H1 (cell line): ENCODE data around the gene FADS6. TPM values are rescaled to one million over a fixed set of nuclear protein-coding genes. Genes with fewer than 3 reads are reported as not detected.

Experiments
- CTCF ChIA-PET: fragments of 300-600 bp; sonication (Branson Sonifier 250); formaldehyde crosslinking; loops from one replicate; lab custom pipeline; 2021; ENCODE audit not compliant: partially characterized antibody; lab: Charles Lee
- POLR2A ChIA-PET: fragments of 300-600 bp; sonication (Branson Sonifier 250); formaldehyde crosslinking; loops from one replicate; lab custom pipeline; 2021; ENCODE audit warnings: inconsistent platforms; ENCODE audit not compliant: partially characterized antibody; lab: Charles Lee
- DNase-seq, 2 experiments: peaks; one replicate each; pipeline versions ENCODE4 v3.0.0 to v3.0.0-alpha.2; 2010 to 2022; ENCODE audit warnings: low spot score in 2 of 2, low read depth in 1 of 2, mixed read lengths in 1 of 2
- FAIRE-seq: peaks from 2 replicates; lab custom pipeline; 2011; peaks lifted over from hg19 to GRCh38; lab: Jason Lieb, UNC
- H2AFZ ChIP-seq: 2 replicates; pipeline ENCODE4 v1.8.1; 2012; ENCODE audit warnings: low read length, inconsistent platforms
- H2AK5ac ChIP-seq: 2 replicates; pipeline ENCODE4 v1.6.1; 2013; ENCODE audit warnings: low read depth, low read length
- H2BK120ac ChIP-seq: replicated peaks from 2 replicates; pipeline ENCODE3; 2013; ENCODE audit warnings: low read depth, low read length, inconsistent platforms
- H2BK12ac ChIP-seq: 2 replicates; pipeline ENCODE4 v1.6.1; 2013; ENCODE audit warnings: low read depth, low read length
- H2BK15ac ChIP-seq: 2 replicates; pipeline ENCODE4 v1.6.1; 2013; ENCODE audit warnings: low read length
- H2BK20ac ChIP-seq: 2 replicates; pipeline ENCODE4 v1.6.1; 2013; ENCODE audit warnings: low read length
- H2BK5ac ChIP-seq: 2 replicates; pipeline ENCODE4 v1.6.1; 2013; ENCODE audit warnings: low read depth, low read length
- H3K14ac ChIP-seq: 2 replicates; pipeline ENCODE4 v1.6.1; 2013; ENCODE audit warnings: inconsistent platforms; ENCODE audit not compliant: insufficient read length
- H3K18ac ChIP-seq: 2 replicates; pipeline ENCODE4 v1.6.1; 2013; ENCODE audit warnings: low read length; ENCODE audit errors: extremely low read depth
- H3K23ac ChIP-seq: 2 replicates; pipeline ENCODE4 v1.6.1; 2013; ENCODE audit warnings: inconsistent platforms; ENCODE audit not compliant: insufficient read length
- H3K23me2 ChIP-seq: 2 replicates; pipeline ENCODE4 v1.6.1; 2013; ENCODE audit warnings: low read depth, low read length
- H3K27ac ChIP-seq: 2 replicates; pipeline ENCODE4 v1.6.1; 2011; ENCODE audit warnings: low read depth, low read length, inconsistent platforms
- H3K27me3 ChIP-seq, 4 experiments: replicated peaks in 1 of 4; 1 replicate in 1 of 4; 2 replicates in 3 of 4; pipeline versions ENCODE4 v1.6.1 to v1.8.1; 2011 to 2013; ENCODE audit warnings: low read length in 3 of 4, mild to moderate bottlenecking in 3 of 4, inconsistent platforms in 2 of 4, mixed read lengths in 2 of 4, moderate library complexity in 1 of 4; ENCODE audit not compliant: control insufficient read depth in 3 of 4, insufficient read depth in 3 of 4; ENCODE audit errors: extremely low read depth in 1 of 4
- H3K36me3 ChIP-seq, 4 experiments: 2 replicates each; pipeline versions ENCODE4 v1.6.1 to v1.8.1; 2011 to 2013; ENCODE audit warnings: mild to moderate bottlenecking in 4 of 4, low read length in 3 of 4, moderate library complexity in 2 of 4, control low read depth in 1 of 4, inconsistent platforms in 1 of 4; ENCODE audit not compliant: insufficient read depth in 4 of 4, control insufficient read depth in 2 of 4
- H3K4ac ChIP-seq: replicated peaks from 2 replicates; pipeline ENCODE3; 2013; ENCODE audit warnings: low read length, low read depth, mixed read lengths, inconsistent platforms; ENCODE audit not compliant: insufficient read length
- H3K4me1 ChIP-seq, 4 experiments: replicated peaks in 1 of 4; 1 replicate in 1 of 4; 2 replicates in 3 of 4; pipeline versions ENCODE4 v1.6.1 to v1.8.1; 2011 to 2013; ENCODE audit warnings: low read length in 3 of 4, inconsistent platforms in 2 of 4, mixed read lengths in 1 of 4; ENCODE audit not compliant: insufficient read depth in 4 of 4, control insufficient read depth in 3 of 4
- H3K4me2 ChIP-seq, 2 experiments: 2 replicates each; pipeline versions ENCODE4 v1.6.1 to v1.8.1; 2011 to 2013; ENCODE audit warnings: low read depth in 2 of 2, low read length in 2 of 2, control low read depth in 1 of 2, inconsistent platforms in 1 of 2, mild to moderate bottlenecking in 1 of 2; ENCODE audit not compliant: insufficient read depth in 1 of 2
- H3K4me3 ChIP-seq, 4 experiments: fragments of 200-600, 300-600 bp in 1 of 4; sonication (generic), shearing (Covaris generic), sonication (Bioruptor Twin) in 1 of 4; 2 replicates each; pipeline versions ENCODE4 v1.5.1 to v1.8.1; 2011 to 2016; ENCODE audit warnings: low read length in 4 of 4, low read depth in 3 of 4, control low read depth in 2 of 4, inconsistent platforms in 2 of 4, mild to moderate bottlenecking in 2 of 4, mixed read lengths in 1 of 4, moderate library complexity in 1 of 4; ENCODE audit not compliant: insufficient read depth in 2 of 4; ENCODE audit errors: extremely low read depth in 1 of 4
- H3K56ac ChIP-seq: replicated peaks from 2 replicates; pipeline ENCODE3; 2013; ENCODE audit warnings: low read depth, mild to moderate bottlenecking, mixed read lengths, low read length, inconsistent platforms; ENCODE audit not compliant: insufficient read length
- H3K79me1 ChIP-seq: 2 replicates; pipeline ENCODE4 v1.6.1; 2013; ENCODE audit warnings: low read depth, low read length, control low read depth
- H3K79me2 ChIP-seq, 2 experiments: 2 replicates each; pipeline versions ENCODE4 v1.6.1 to v1.8.1; 2012 to 2013; ENCODE audit warnings: low read length in 2 of 2, mild to moderate bottlenecking in 2 of 2, inconsistent platforms in 1 of 2; ENCODE audit not compliant: insufficient read depth in 2 of 2, control insufficient read depth in 1 of 2
- H3K9ac ChIP-seq, 4 experiments: replicated peaks in 1 of 4; 1 replicate in 1 of 4; 2 replicates in 3 of 4; pipeline versions ENCODE4 v1.6.1 to v1.8.1; 2011 to 2013; ENCODE audit warnings: low read depth in 3 of 4, low read length in 3 of 4, control low read depth in 2 of 4, mild to moderate bottlenecking in 2 of 4, moderate library complexity in 2 of 4, inconsistent platforms in 1 of 4; ENCODE audit errors: extremely low read depth in 1 of 4
- H3K9me3 ChIP-seq, 2 experiments: 2 replicates each; pipeline versions ENCODE4 v1.6.1 to v1.8.1; 2012 to 2013; ENCODE audit warnings: mild to moderate bottlenecking in 2 of 2, moderate library complexity in 2 of 2, control low read depth in 1 of 2, inconsistent platforms in 1 of 2, low read depth in 1 of 2, low read length in 1 of 2, mixed read lengths in 1 of 2; ENCODE audit not compliant: insufficient read depth in 2 of 2
- H4K20me1 ChIP-seq, 2 experiments: replicated peaks in 1 of 2; 2 replicates each; pipeline versions ENCODE3 to v1.8.1; 2011 to 2013; ENCODE audit warnings: inconsistent platforms in 2 of 2, low read length in 2 of 2, mild to moderate bottlenecking in 1 of 2; ENCODE audit not compliant: insufficient read depth in 2 of 2, control insufficient read depth in 1 of 2
- H4K5ac ChIP-seq: 2 replicates; pipeline ENCODE4 v1.6.1; 2013; ENCODE audit warnings: low read length, low read depth, mixed read lengths, inconsistent platforms; ENCODE audit not compliant: insufficient read length
- H4K8ac ChIP-seq: 2 replicates; pipeline ENCODE4 v1.8.0; 2013; ENCODE audit warnings: mild to moderate bottlenecking, moderate library complexity, low read length, inconsistent platforms; ENCODE audit not compliant: insufficient read depth; ENCODE audit errors: extremely low read depth
- H4K91ac ChIP-seq: replicated peaks from 2 replicates; pipeline ENCODE3; 2013; ENCODE audit warnings: low read length, mixed read lengths, inconsistent platforms; ENCODE audit not compliant: insufficient read length
- BRCA1 ChIP-seq: IDR thresholded peaks from 2 replicates; pipeline ENCODE4 v1.6.1; 2012; ENCODE audit warnings: low read depth, low read length, improper control_type of control experiment
- CBX8 ChIP-seq: fragments of 300-800, 300-1000 bp; sonication (generic); IDR thresholded peaks from 2 replicates; pipeline ENCODE4 v1.7.1; 2016; ENCODE audit warnings: low read depth, low read length, borderline replicate concordance
- EP300 ChIP-seq, 2 experiments: IDR thresholded peaks; 1 replicate in 1 of 2; 2 replicates in 1 of 2; pipeline ENCODE4 v1.6.1; 2011 to 2012; ENCODE audit warnings: low read depth in 2 of 2, low read length in 2 of 2, mild to moderate bottlenecking in 2 of 2, borderline replicate concordance in 1 of 2, inconsistent platforms in 1 of 2, moderate library complexity in 1 of 2
- KDM4A ChIP-seq: IDR thresholded peaks from one replicate; pipeline ENCODE4 v1.7.1; 2012; ENCODE audit warnings: low read depth, mild to moderate bottlenecking, moderate library complexity, low read length, inconsistent platforms; ENCODE audit not compliant: severe bottlenecking
- SUZ12 ChIP-seq: fragments of 200-600 bp; sonication (generic); IDR thresholded peaks from 2 replicates; pipeline ENCODE4 v1.6.1; 2012; ENCODE audit warnings: mild to moderate bottlenecking, inconsistent platforms, low read length, moderate library complexity, mixed read lengths
- WGBS, 2 experiments: shearing (Covaris generic) in 1 of 2; methylation state at CpG; one replicate each; pipeline versions ENCODE4 v1.1.6 to v1.1.7; 2013 to 2015; ENCODE audit warnings: low lambda C conversion rate in 2 of 2, mixed read lengths in 2 of 2, inconsistent platforms in 1 of 2, low coverage in 1 of 2, missing lambda C conversion rate in 1 of 2; ENCODE audit not compliant: insufficient replicate concordance in 2 of 2, insufficient coverage in 1 of 2, insufficient read length in 1 of 2; ENCODE audit errors: extremely low coverage in 1 of 2, missing lambda C conversion rate in 1 of 2; 5-methylcytosine and 5-hydroxymethylcytosine counted together
- polyA plus RNA-seq, 7 experiments: library from polyadenylated mRNA; depleted of rRNA in 3 of 7; stranded (reverse) in 5 of 7; unstranded in 2 of 7; fragments of >200 nt in 5 of 7; fragments of 200-250 nt in 2 of 7; gene quantifications; 1 replicate in 5 of 7; 2 replicates in 1 of 7; 4 replicates in 1 of 7; pipeline versions ENCODE4 v1.2.1 to v1.2.3, GENCODE V29; 2011 to 2013; ENCODE audit warnings: missing spikeins in 2 of 7, mixed read lengths in 2 of 7
- total RNA-seq: library from RNA; stranded (reverse); fragmentation: NEBNext Ultra II Directional; extraction: Animal tissue kit (Norgen Biotek cat#: 25700); gene quantifications from 2 replicates; pipeline ENCODE4 v1.2.1, GENCODE V29; 2021
- TF ChIP-seq, protein P1 (sequence below): IDR thresholded peaks from 2 replicates; pipeline ENCODE4 v1.6.1; 2012; ENCODE audit warnings: inconsistent platforms
- TF ChIP-seq, protein P2 (sequence below), 3 experiments: IDR thresholded peaks; 1 replicate in 2 of 3; 2 replicates in 1 of 3; pipeline versions ENCODE4 v1.5.1 to v1.6.1; 2011; ENCODE audit warnings: low read length in 3 of 3, mild to moderate bottlenecking in 3 of 3, inconsistent platforms in 2 of 3, low read depth in 1 of 3, moderate library complexity in 1 of 3; ENCODE audit not compliant: insufficient read depth in 1 of 3; ENCODE audit errors: control extremely low read depth in 1 of 3

The FADS6 gene
- total and polyA plus RNA-seq, 2 of the 8 experiments (the other 6 are each of a cell fraction or from before 2014, with no cell fraction given): 0.56 to 2.5 TPM

DNA sequence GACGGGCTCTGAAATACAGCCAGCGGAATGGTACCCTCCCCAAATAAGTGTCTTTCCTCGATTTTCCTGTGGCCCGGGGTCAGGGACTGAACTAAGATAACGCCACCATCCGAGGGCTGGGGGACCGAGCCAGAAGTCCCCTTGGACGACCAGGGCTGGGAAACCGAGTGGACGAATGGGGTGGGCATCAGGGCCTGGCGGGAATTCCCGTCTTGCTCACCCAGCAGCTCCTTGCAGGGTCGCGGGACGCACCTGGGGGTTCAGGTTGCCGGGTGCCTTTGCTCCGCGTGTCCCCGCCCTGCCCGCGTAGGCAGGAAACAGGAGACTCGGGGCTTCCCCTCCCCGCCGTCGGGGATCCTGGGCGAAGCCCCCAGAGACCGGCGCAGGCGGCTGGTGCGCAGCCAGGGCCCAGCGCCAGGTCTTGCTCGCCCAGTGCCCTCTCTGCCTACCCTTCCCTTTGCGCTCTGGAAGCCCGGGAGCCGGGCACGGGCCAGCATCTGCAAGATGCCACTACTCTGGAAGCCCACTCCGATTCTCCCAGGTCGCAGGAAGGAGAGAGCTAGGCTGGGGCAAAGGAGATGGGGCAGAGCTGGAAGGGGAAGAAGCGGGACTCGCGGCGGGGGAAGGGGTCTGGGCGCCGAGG, 33.1 kb downstream of the FADS6 start:
- Histone ChIP-seq H3K79me1 (no peaks in the 10 kb centered on the region), H3K36me3 (peaks cover 0 to 17% (median under 1%) of the 10 kb centered on the region in 4 experiments; a peak in 2 of 8 replicates), H4K8ac (peak overlapping the region; percentile 31; the same call in 1 of the 2 replicates), H4K91ac (no peak overlapping the region), H2BK5ac (no peak overlapping the region), H3K27me3 (peaks cover 49 to 65% (median 57%) of the 10 kb centered on the region in 4 experiments), H4K5ac (no peak overlapping the region), H2AK5ac (no peak overlapping the region), H3K9ac (no peak overlapping the region), H3K23ac (no peak overlapping the region), H3K23me2 (no peaks in the 10 kb centered on the region; the same call in 1 of the 2 replicates), H3K27ac (no peak overlapping the region), H2BK20ac (no peak overlapping the region), H3K9me3 (no peaks in the 10 kb centered on the region), H2BK12ac (no peak overlapping the region), H3K14ac (no peak overlapping the region), H3K4me2 (peak overlapping the region; percentile 74 to 88), H3K4me1 (peaks cover 0 to 8% (median 5%) of the 10 kb centered on the region in 4 experiments; a peak in 4 of 7 replicates), H3K4me3 (peak overlapping the region in 3 of 4 experiments; percentile 10 to 60 (median 36); a peak in 3 of 8 replicates), H2BK15ac (no peak overlapping the region), H3K4ac (no peak overlapping the region), H3K79me2 (no peaks in the 10 kb centered on the region), H2BK120ac (no peak overlapping the region), H4K20me1 (peaks cover 2 to 4% of the 10 kb centered on the region in 2 experiments), H3K18ac (no peak overlapping the region), H2AFZ (no peak overlapping the region), H3K56ac (no peak overlapping the region)
- FAIRE-seq (no peak), DNase-seq (peak in 1 of 2 experiments; percentile 68)
- POLR2A ChIA-PET: interaction anchor here (1.0 to 2.9 kb wide), 6 partner anchors 12 to 115 kb away, joined by 3 to 9 read pairs (median 5); partner anchors contain the start of genes FADS6 and FDXR
- CTCF ChIA-PET: interaction anchor here (0.6 to 99.6 kb wide), 9 partner anchors 17 to 275 kb away, joined by 3 to 2981 read pairs (median 4); partner anchors contain the start of genes FDXR, GRIN2C and NAT9
- WGBS, 2 experiments: 14% methylated on average over 28 of the region's 44 CpGs; no CpG with 5 or more reads in 1 of the 2 experiments
- TF ChIP-seq, protein P1, sequence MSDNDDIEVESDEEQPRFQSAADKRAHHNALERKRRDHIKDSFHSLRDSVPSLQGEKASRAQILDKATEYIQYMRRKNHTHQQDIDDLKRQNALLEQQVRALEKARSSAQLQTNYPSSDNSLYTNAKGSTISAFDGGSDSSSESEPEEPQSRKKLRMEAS: no peak
- TF ChIP-seq SUZ12 (peak; percentile 92; the same call in 1 of the 2 replicates), CBX8 (no peak), BRCA1 (no peak), EP300 (IDR thresholded peaks at IDR 0.05; ENCODE audit: borderline replicate concordance in 1 of 2, low read depth in 2 of 2, low read length in 2 of 2) (no peak), KDM4A (peak; percentile 31)
- TF ChIP-seq, protein P2, sequence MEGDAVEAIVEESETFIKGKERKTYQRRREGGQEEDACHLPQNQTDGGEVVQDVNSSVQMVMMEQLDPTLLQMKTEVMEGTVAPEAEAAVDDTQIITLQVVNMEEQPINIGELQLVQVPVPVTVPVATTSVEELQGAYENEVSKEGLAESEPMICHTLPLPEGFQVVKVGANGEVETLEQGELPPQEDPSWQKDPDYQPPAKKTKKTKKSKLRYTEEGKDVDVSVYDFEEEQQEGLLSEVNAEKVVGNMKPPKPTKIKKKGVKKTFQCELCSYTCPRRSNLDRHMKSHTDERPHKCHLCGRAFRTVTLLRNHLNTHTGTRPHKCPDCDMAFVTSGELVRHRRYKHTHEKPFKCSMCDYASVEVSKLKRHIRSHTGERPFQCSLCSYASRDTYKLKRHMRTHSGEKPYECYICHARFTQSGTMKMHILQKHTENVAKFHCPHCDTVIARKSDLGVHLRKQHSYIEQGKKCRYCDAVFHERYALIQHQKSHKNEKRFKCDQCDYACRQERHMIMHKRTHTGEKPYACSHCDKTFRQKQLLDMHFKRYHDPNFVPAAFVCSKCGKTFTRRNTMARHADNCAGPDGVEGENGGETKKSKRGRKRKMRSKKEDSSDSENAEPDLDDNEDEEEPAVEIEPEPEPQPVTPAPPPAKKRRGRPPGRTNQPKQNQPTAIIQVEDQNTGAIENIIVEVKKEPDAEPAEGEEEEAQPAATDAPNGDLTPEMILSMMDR (IDR thresholded peaks at IDR 0.05; ENCODE audit: control extremely low read depth in 1 of 3, insufficient read depth in 1 of 3, low read depth in 1 of 3, low read length in 3 of 3): peak in 1 of 3 experiments; percentile 8; a peak in 1 of 4 replicates
